ENCODE measurements around the gene RPP25L. TPM values are rescaled to one million over a fixed set of nuclear protein-coding genes. Genes with fewer than 3 reads are reported as not detected.

Gene RPP25L
- polyA plus RNA-seq, 1 of the 3 experiments (the other 2 are of a cell fraction): 47.6 TPM

GRCh38 chr9:34566322-34566721, 45.6 kb downstream of the RPP25L start:
- Histone ChIP-seq H3K4me3 (ENCODE audit: low read depth in 2 of 2, low read length in 1 of 2) (no peak overlapping the region), H2AFZ (ENCODE audit: low read depth) (no peak overlapping the region), H3K9ac (no peak overlapping the region), H3K79me2 (ENCODE audit: insufficient read depth) (no peaks in the 10 kb centered on the region), H3K9me3 (no peaks in the 10 kb centered on the region), H4K20me1 (ENCODE audit: insufficient read depth) (no peaks in the 10 kb centered on the region), H3K4me1 (ENCODE audit: control insufficient read depth in 1 of 2, insufficient read depth in 2 of 2, low read depth in 1 of 2, low read length in 1 of 2) (peaks cover 0 to 70% of the 10 kb centered on the region in 2 experiments; a peak in 2 of 4 replicates), H3K36me3 (replicated peaks in 1 of 2; ENCODE audit: control insufficient read depth in 1 of 2, insufficient read depth in 2 of 2, low read length in 1 of 2) (no peaks in the 10 kb centered on the region), H3K27ac (ENCODE audit: low read depth in 2 of 2, low read length in 1 of 2) (peak overlapping the region in 1 of 2 experiments; percentile 94; a peak in 2 of 4 replicates), H3K27me3 (ENCODE audit: insufficient read depth) (no peaks in the 10 kb centered on the region; the same call in 1 of the 2 replicates), H3F3A (replicated peaks; ENCODE audit: insufficient read depth) (no peaks in the 10 kb centered on the region), H3K9me2 (no peaks in the 10 kb centered on the region), H3K4me2 (no peak overlapping the region)
- ChIA-PET CTCF (interaction anchor here (0.6 to 5.9 kb wide), 8 partner anchors 11 to 134 kb away, joined by 3 to 59 read pairs (median 4); no protein-coding TSS in a partner anchor), POLR2A (interaction anchor here (0.7 kb wide), 1 partner anchor 13 kb away, joined by 3 read pairs; no protein-coding TSS in a partner anchor)
- DNase-seq: peak; percentile 38
- TF ChIP-seq EP300 (IDR thresholded peaks at IDR 0.05; ENCODE audit: borderline replicate concordance in 1 of 2, low read depth in 1 of 2, low read length in 1 of 2) (no peak), FOXJ3 (CRISPR knock-in tag; IDR thresholded peaks at IDR 0.05) (no peak), YY1 (IDR thresholded peaks at IDR 0.05; ENCODE audit: low read depth) (no peak), CHD2 (IDR thresholded peaks at IDR 0.05; ENCODE audit: low read length, partially characterized antibody) (no peak), GATA2 (CRISPR knock-in tag; IDR thresholded peaks at IDR 0.05) (no peak), FOXM1 (IDR thresholded peaks at IDR 0.05; ENCODE audit: low read depth) (no peak), RAD21 (IDR thresholded peaks at IDR 0.05; ENCODE audit: low read length) (no peak), SIN3A (IDR thresholded peaks at IDR 0.05; ENCODE audit: borderline replicate concordance, low read depth, low read length) (no peak)
- 85% methylated on average over 3 of the region's 8 CpGs for WGBS (ENCODE audit: low lambda C conversion rate)

GRCh38 chr9:34565856-34566255, 46.0 kb downstream of the RPP25L start:
- Histone ChIP-seq H3K4me3 (ENCODE audit: low read depth in 2 of 2, low read length in 1 of 2) (no peak overlapping the region), H3K4me2 (no peak overlapping the region), H3F3A (replicated peaks; ENCODE audit: insufficient read depth) (no peaks in the 10 kb centered on the region), H3K27me3 (ENCODE audit: insufficient read depth) (no peaks in the 10 kb centered on the region; the same call in 1 of the 2 replicates), H3K9ac (no peak overlapping the region), H3K36me3 (replicated peaks in 1 of 2; ENCODE audit: control insufficient read depth in 1 of 2, insufficient read depth in 2 of 2, low read length in 1 of 2) (no peaks in the 10 kb centered on the region), H3K9me2 (no peaks in the 10 kb centered on the region), H3K27ac (ENCODE audit: low read depth in 2 of 2, low read length in 1 of 2) (peak overlapping the region in 1 of 2 experiments; percentile 94; a peak in 1 of 4 replicates), H3K79me2 (ENCODE audit: insufficient read depth) (no peaks in the 10 kb centered on the region), H3K9me3 (no peaks in the 10 kb centered on the region), H2AFZ (ENCODE audit: low read depth) (no peak overlapping the region), H3K4me1 (ENCODE audit: control insufficient read depth in 1 of 2, insufficient read depth in 2 of 2, low read depth in 1 of 2, low read length in 1 of 2) (peaks cover 0 to 70% of the 10 kb centered on the region in 2 experiments; a peak in 2 of 4 replicates), H4K20me1 (ENCODE audit: insufficient read depth) (no peaks in the 10 kb centered on the region)
- TF ChIP-seq REST (IDR thresholded peaks at IDR 0.05; ENCODE audit: low read depth, low read length): no peak
- no peak for TF ChIP-seq JUND (IDR thresholded peaks at IDR 0.05)
- no peak for TF ChIP-seq FOXM1 (IDR thresholded peaks at IDR 0.05; ENCODE audit: low read depth)
- TF ChIP-seq NFIC (IDR thresholded peaks at IDR 0.05; ENCODE audit: borderline replicate concordance): no peak
- no peak for TF ChIP-seq CTCF (IDR thresholded peaks at IDR 0.05)
- TF ChIP-seq SMC3 (IDR thresholded peaks at IDR 0.05; ENCODE audit: low read depth, low read length): no peak
- TF ChIP-seq TCF12 (IDR thresholded peaks at IDR 0.05): no peak
- TF ChIP-seq GABPA (IDR thresholded peaks at IDR 0.05; ENCODE audit: low read depth): no peak
- TF ChIP-seq FOSL2 (IDR thresholded peaks at IDR 0.05; ENCODE audit: borderline replicate concordance, low read depth): no peak
- ChIA-PET CTCF (interaction anchor here (0.7 to 5.9 kb wide), 4 partner anchors 11 to 26 kb away, joined by 3 to 59 read pairs (median 7); no protein-coding TSS in a partner anchor), POLR2A (no interaction called here)
- DNase-seq: no peak
- WGBS (ENCODE audit: low lambda C conversion rate): 79% methylated on average over 8 of the region's 8 CpGs
